HG02981 (cell line): ENCODE measurements around the gene RLN3.
A peak's percentile ranks its signal among the peaks of the same experiment; 100 is the strongest.

Experiments used
- ATAC-seq: cut with Tn5 transposase; IDR thresholded peaks from one replicate; pipeline ENCODE4 v1.9.1; 2021; ENCODE audit warnings: mild to moderate bottlenecking, moderate library complexity; ENCODE audit not compliant: unreplicated experiment

The RLN3 gene

DNA sequence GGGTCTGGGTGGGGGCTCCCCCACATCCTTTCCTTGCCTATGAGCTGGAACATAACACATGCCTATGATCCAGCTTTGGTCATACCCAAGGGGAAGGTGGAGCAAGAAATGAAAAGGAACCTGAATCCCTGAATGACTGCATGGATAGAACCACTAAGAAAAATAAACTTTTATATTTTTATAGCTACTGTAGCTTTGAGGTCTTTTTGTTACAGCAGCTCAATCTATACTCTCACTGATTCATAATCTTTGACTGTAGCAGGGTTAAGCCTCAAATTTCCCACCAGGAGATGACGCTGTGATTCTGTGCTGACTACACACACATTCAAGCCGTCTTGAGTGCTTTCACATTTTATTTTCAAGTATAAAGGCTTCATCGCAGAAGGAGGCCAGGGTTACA, 25.1 kb downstream of the RLN3 start:
- ATAC-seq: no peak

DNA sequence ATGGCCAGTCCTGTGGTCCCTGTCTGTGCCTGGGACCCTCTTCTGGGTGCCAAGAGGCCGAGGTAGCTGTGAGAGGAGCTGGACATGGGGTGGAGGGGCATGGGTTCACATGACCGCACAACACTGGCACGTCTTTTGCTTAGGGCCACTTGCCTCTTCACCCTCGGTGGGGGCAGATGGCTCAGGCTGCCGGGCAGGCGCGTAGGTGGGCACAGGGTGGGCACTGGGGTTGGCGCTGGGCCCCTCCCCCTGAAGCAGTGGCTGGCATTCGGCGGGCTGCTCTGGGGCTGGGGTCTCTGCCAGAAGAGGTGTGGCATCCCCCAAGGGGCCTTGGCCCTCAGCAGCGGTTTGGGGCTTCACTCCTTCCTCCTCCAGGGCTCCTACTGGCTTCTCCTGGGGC, 25.6 kb downstream of the RLN3 start:
- no peak for ATAC-seq

DNA sequence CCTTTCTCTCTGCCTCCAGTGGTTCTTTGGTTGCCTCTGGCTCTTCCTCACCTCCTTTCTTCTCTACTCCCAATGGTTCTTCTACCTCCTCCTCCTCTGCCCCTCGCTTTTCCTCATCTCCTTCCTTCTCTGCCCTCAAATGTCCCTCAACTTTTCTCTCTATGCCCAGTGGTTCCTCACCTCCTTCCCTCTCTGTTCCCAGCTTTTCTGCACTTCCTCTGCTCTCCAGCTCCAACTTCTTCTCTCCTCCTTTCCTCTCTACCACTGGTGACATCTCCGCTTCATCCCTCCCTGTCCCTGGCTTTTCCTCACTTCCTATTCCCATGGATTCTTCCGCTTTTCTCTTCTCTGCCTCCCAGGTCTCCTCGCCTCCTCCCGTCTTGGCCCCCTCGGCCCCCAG, 26.2 kb downstream of the RLN3 start:
- no peak for ATAC-seq

DNA sequence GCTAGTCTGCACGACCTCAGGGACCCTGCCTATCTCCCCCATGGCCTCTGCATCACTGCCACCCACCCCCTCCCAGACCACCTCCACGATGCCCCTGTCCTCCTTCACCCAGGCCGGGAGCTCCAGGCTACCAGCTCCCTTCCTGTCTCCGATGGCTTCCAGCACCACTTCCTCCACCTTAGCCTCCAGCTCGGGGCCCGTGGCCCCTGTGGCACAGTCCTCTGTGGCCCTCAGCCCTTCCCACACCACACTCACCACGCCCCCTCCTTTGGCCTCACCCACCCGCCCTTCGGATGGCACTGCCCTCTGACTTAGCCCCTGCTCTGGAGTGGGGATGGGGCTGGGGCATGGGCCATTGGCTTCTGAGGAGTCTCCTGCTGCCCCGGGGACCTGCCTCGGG, 26.8 kb downstream of the RLN3 start:
- no peak for ATAC-seq

DNA sequence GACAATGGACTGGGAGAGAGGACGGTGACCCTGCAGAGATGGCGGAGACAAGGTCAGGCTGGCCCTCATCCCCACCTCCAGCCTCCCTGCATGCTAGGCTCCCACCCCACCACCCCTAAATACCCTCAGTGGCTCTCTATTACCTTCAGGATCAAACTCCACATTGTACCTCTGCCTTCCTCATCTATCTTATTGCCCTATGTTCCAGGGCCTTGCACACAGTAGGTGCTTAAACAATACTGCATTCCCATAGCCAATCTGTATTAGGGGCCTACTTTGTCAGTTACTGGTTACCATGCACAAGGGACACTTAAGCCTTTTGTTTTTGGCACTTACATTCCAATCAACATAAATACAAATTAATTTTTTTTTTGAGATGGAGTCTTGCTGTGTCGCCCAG, 27.4 kb downstream of the RLN3 start:
- ATAC-seq: no peak

DNA sequence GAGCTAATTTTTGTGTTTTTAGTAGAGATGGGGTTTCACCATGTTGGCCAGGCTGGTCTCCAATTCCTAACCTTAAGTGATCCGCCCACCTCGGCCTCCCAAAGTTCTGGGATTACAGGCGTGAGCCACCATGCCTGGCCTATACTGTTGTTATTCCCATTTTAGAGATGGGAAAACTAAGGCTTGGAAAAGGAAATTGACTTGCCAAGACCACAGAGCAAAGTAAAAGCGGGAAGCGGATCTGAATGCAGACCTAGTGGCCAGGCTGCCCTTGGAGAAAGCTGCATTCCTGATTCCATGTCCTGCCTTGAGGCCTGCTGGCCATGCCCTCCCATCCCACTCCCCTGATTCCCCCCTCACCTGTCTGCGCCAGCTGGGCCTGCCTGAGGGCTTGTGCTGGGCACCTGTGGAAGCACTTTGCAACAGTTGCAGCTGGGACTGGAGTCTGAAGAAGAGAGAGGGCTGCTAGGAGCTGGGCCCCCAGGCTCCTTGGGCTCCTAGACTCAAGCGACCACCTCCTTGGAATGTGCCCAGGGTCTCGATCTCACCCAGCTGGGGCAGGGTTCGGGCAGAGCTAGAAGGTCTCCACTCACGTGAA, 28.2 kb downstream of the RLN3 start:
- no peak for ATAC-seq

DNA sequence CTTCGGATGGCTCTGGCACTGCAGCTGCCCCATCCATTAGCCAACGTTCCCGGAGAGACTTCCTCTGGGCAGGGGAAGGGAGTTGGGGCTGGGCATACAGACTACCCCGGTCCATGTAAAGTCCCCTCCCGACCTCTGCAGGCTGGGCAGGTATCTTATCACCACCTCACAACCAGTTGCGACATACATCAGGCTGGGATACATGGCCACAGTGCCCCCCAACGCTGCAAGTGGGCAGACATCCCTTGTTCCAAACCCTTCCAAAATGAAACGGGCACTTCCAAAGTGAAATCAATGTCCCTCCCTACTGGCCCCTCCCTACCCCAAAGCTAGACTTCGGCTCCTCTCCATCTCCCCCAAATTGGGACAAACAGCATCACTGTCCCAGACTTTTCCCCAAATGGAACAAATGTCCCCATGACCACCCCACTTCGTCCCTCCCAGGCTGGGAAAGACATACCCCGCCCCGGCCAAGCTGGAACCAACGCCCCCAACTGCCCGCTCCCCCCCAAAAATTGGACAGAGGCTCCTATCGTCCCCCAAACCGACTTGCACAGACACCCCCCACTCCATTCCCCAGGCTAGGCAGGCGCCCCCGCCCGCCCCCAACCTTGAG, 28.9 kb downstream of the RLN3 start:
- no peak for ATAC-seq

DNA sequence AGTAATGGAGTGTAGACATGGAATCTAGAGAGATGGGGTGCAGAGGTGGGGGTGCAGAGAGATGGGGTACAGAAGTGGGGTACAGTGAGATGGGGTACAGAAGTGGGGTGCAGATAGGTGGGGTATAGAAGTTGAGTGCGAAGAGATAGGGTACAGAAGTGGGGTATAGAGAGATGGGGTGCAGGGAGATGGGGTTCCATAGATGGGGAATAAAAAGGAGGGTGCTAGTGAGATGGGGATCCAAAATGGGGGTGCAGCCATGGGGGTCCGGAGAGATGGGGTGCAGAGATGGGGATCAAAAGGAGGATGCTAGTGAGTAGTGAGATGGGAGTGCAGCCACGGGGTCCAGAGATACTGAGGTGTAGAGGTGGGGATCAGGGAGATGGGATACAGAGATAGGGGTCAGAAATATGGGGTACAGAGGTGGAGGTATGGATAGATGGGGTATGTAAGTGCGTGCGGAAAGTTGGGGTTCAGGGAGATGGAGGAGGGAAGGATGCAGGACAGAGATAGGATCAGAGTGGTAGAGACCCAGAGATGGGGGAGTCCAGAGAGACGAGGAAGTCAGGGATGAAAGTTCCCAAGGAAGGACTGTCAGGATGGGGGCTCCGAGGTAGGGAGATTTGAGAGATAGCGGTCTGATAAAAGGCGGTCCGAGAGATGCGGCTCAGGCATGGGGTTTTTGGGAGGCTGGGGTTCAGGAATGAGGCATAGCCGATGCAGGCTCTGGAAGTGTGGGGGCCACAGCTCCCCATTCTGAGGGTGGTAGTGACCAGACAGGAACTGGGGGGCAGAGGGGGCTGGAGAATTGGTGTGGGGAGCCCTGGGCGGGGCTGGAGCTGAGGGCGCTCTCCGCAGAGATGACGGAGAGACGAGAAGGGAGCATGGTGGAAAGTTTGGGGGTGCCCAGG, 30.5 kb downstream of the RLN3 start:
- ATAC-seq: no peak

DNA sequence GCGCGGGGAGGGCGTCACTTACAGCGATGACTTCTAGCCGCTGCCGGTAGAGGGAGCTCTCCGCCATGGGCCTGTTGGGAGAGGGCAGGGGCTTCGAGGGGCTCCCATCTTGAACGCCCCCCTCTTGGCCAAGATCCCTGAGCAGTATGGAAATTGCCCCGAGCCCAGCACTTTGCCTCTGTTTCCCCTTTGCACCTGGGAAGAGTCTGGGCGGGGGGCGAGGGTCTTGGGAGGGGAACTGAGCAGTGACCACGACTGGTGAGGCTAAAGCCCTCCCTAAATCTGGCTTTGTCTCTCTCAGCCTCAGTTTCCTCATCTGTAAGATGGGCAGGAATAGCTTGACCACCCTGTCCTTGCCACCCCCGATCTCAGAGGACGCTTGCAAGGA, 31.1 kb downstream of the RLN3 start:
- ATAC-seq: no peak

DNA sequence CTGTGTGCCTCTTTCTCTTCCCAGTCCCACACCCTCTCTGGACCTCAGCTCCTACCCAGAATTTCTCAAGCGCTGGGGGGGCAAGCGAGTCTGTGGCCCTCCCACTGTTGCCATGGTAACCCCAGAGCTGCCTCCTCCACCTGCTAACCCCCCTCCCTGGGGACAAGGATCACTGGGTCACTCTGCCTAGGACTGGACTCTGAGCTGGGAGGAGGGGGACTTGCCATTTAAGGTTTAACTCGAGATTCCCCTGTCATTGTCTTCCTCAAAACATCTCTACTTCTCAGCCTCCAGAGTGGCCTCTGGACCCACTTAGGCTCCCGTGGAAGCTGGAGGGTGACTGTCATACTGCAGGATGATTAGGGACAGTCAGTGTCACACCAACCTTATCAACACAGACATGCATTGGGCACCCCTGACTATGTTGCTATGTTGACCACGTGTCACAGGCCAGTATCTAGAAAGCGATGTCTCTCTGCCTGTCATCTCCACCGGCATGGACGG, 31.8 kb downstream of the RLN3 start:
- ATAC-seq: no peak

DNA sequence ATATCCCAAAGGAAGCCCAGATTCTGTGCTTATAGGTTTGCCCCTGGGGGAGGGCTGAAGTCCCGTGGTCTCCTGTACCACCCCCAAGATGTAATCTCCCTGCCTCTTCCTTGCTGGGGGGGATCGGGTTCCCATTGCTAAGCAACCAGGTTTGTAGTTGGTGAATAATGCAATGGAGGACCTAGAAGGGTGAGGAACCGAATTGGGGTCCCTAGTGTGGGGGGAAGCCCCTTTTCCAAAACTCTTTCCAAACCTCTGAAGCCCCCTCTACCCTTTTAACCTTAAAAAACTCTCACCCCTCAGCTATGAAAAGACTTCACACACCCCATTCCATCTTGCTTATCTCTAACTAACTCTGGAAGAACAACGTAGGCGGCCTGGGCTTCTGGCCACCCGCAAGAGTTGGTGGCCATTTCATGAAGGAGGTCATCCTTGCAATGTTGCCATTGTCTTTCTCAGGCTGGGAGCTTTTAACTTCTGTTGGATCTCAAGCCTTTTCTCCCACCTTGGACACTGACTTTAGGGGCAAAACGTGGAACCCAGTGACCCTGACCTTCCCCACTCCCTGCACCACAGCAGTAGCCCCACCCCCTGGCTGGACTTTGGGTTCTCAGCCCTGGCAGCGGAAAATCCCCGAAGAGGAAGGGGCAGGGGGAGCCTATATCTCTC, 33.3 kb downstream of the RLN3 start:
- no peak for ATAC-seq

DNA sequence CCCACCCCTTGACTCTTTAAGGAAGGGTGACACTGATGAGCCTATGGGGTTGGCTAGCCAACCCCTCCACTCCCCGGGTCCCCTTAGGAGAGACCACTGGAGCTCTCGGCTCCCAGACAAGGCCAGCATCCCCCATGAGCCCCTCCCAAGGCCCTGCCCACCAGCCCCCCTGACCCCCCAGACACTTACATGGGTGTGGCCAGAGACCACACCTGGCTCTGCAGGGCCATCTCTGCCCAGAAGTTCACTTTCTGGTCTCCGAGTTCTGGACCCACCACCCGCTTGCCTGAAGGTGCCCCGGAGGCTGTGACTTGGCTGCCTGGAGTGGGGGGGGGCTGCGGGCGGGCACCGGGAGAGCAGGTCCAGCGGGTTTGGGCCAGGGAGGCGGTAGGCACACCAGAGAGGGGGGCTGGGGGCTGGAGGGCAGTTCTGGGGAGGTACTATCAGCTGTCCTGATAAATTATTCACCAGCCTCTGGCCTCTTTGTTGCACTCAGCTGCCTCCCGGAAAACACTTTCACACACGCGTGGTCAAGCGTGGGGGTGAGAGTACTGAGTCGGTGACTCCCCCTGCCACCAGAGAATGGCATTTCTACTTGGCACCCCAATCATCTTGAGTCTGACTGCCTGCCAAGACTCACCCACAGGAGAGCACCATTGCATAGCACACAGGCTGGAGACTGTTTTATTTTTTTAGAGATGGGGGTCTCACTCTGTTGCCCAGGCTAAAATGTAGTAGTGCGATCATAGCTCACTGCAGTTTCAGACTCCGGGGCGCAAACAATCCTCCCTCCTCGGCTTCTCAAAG, 34.0 kb downstream of the RLN3 start, which contains the start of gene PALM3:
Gene PALM3 (minus strand): TSS at position 326 of the 807 bp plus-strand sequence. CDS start 96 bp downstream, at position 230.
- ATAC-seq: no peak

DNA sequence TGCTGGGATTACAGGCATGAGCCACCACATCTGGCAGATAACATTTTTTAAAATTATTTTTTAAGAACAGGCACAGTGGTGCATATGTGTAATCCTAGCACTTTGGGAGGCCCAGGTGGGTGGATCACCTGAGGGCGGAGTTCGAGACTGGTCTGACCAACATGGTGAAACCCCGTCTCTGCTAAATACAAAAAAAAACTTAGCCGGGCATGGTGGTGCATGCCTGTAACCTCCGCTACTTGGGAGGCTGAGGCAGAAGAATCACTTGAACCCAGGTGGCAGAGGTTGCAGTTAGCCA, 34.6 kb downstream of the RLN3 start:
- no peak for ATAC-seq

DNA sequence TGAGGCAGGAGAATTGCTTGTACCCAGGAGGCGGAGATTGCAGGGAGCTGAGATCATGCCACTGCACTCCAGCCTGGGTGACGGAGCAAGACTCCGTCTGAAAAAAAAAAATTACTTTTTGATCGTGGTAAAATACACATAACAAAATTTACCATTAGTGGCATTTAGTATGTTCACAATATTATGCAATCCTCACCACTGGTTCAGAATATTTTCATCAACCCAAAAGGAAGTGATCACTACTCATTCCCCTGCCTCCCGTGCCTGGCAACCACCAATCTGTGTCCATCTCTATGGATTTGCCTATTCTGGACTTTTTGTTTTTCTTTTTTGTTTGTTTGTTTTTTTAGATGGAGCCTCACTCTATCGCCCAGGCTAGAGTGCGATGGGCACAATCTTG, 35.2 kb downstream of the RLN3 start:
- no peak for ATAC-seq

DNA sequence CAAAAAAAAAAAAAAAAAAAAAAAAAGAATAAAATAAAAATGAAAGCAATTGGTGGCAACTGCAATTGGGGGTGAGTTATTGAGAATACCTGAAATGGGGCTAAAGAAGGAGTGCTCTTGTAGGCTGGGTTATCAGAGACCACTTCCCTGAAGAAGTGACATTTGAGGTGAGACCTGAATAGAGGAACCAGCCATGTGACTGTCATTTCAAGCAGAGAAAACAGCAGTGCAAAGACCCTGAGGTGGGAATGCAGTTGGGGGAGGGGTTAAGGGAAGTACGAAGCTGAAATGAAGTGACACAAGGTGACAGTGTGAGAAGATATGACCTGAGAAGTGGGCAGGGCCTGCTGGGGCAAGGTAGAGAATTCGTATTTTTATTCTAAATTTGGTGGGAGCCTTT, 38.2 kb downstream of the RLN3 start:
- no peak for ATAC-seq

DNA sequence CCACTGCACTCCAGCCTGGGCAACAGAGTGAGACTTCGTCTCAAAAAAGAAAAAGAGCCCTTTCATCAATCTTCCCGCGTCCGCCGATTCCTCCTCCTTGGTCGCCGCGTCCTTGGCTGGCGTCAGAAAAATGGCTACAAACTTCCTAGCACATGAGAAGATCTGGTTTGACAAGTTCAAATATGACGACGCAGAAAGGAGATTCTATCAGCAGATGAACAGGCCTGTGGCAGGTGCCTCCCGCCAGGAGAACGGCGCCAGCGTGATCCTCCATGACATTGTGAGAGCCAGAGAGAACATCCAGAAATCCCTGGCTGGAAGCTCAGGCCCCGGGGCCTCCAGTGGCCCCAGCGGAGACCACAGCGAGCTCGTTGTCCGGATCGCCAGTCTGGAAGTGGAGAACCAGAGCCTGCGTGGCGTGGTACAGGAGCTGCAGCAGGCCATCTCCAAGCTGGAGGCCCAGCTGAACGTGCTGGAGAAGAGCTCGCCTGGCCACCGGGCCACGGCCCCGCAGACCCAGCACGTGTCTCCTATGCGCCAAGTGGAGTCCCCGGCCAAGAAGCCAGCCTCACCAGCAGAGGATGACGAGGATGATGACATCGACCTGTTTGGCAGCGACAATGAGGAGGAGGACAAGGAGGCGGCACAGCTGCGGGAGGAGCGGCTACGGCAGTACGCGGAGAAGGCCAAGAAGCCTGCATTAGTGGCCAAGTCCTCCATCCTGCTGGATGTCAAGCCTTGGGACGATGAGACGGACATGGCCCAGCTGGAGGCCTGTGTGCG, 42.5 kb downstream of the RLN3 start:
- no peak for ATAC-seq

DNA sequence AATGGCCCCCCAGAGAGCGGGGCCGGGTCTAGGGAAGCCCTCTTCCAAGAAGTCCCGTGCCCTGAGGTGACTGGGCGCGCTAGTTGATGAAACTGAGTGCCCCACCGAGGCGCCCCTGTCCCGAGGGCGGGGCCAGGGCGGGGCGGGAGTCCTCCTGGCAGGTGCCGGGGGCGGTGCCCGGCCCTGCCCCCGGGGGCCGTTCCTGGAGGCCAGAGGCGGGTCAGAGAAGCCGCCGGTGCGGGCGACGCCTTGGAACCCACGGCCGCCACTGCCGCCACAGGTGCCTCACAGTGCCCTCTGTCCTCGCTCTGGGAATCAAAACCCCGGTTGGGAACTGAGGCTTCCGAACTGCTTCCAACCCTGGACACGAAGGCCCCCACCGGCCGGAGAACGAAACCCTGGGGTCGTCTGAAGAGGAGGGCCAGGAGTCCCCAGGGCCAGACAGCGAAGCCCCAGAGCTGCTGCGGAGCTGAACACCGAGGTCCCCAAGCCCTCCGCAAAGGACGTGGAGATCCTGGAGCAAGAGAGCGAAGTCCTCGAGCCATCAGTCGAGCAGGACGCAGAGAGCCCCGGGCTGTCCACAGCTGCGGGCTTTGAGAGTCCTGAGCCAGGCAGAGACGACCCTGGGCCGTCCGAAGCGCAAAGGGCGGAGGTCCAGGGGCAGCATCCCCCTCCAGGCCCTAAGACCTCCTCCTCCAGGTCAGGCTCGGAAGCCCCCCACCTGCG, 44.8 kb downstream of the RLN3 start, which contains the start of gene MISP3:
Gene MISP3 (plus strand): TSS at position 252 of the 726 bp plus-strand sequence. CDS start 524 bp downstream, outside the sequence.
- ATAC-seq: no peak

DNA sequence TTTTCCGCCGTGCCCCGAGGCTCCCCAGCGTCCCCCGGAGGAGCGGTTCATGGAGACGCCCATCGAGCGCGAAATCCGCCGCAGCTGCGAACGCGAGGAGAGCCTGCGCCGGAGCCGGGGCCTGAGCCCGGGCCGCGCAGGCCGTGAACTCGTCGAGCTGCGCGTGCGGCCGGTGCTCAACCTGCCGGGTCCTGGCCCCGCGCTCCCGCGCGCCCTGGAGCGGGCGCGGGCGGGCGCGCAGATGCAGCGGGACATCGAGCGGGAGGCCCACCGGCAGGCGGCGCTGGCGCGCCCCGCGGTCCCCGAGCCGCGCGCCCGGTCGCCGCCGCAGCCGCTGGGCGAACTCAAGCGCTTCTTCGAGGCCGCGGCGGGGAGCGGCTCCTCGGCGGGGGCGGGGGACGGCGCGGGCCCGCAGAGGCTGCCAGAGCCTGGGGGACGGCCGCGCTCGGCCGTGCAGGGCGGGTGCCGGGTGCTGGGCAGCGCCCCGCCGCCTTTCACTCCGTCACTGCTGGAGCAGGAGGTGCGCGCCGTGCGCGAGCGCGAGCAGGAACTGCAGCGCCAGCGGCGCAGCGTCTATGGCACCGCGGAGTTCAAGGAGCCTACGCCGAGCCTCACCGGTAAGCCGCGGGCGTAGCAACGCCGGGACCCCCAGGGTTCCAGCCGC, 45.4 kb downstream of the RLN3 start:
- peak; percentile 45 for ATAC-seq
